Measurements from ENCODE around the gene RET. TPM values are rescaled to one million over a fixed set of nuclear protein-coding genes. Genes with fewer than 3 reads are reported as not detected.

Gene RET
- total RNA-seq, 1 experiment from 2014 or later: not detected

DNA sequence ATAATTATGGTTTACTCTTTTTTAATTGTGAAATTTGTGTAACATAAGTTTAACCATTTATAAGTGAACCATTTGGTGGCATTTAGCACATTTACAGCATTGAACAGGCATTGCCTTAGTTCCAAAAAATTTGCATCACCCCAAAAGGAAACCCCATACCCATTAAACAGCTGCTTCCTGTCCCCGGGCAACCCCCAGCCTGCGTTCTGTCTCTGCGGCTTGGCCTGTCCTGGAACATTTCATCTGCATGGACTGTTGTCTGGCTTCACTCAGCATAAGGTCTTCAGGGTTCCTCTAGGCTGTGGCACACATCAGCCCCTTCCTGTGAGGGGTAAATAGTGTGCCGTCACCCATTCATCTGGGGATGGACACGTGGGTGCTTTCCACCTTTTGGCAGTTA lies 6.9 kb downstream of the RET start:
- H3K4me2 ChIP-seq (ENCODE audit: low read depth, low read length, poor library complexity, severe bottlenecking): no peak overlapping the region
- no peak overlapping the region for H3K4me3 ChIP-seq (ENCODE audit: low read length)
- H3K27me3 ChIP-seq (ENCODE audit: low read length): no peaks in the 10 kb centered on the region
- no peak overlapping the region for H2AFZ ChIP-seq (ENCODE audit: low read length)
- DNase-seq: no peak
- no peaks in the 10 kb centered on the region for H3K9me2 ChIP-seq (replicated peaks; ENCODE audit: insufficient read depth, low read length)
- H3K9ac ChIP-seq (ENCODE audit: low read length): no peak overlapping the region
- H3K36me3 ChIP-seq (ENCODE audit: insufficient read depth, low read length): no peaks in the 10 kb centered on the region
- no peaks in the 10 kb centered on the region for H3K4me1 ChIP-seq (ENCODE audit: low read length)
- H3K79me2 ChIP-seq (ENCODE audit: low read length): no peaks in the 10 kb centered on the region
- no peak overlapping the region for H3K27ac ChIP-seq (ENCODE audit: low read length)
- H3K9me3 ChIP-seq (ENCODE audit: low read length): no peaks in the 10 kb centered on the region
- H4K20me1 ChIP-seq (ENCODE audit: insufficient read depth, low read depth, low read length): no peaks in the 10 kb centered on the region

DNA sequence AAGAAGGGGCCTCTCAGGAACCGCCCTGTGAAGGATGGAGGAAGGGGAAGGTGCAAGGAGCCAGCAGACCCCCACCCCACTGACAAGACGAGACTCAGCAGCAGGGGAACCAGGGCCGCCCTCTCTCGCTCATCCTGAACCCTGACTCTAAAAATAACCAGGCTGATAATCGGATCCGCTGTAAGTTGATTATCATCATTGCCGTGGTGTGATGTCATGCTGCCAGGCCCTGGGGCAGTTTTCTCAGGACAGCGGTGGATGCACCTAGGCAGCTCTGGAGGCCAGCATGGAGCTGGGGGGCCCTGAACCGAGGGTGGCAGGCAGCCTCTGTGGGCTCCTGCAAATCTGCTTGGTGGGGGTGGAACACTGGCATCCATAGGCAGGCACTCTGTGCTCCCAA lies 7.9 kb downstream of the RET start:
- no peaks in the 10 kb centered on the region for H3K79me2 ChIP-seq (ENCODE audit: low read length)
- H3K9ac ChIP-seq (ENCODE audit: low read length): no peak overlapping the region
- H3K4me2 ChIP-seq (ENCODE audit: low read depth, low read length, poor library complexity, severe bottlenecking): no peak overlapping the region
- no peak for DNase-seq
- no peak overlapping the region for H3K4me3 ChIP-seq (ENCODE audit: low read length)
- H4K20me1 ChIP-seq (ENCODE audit: insufficient read depth, low read depth, low read length): no peaks in the 10 kb centered on the region
- H3K27ac ChIP-seq (ENCODE audit: low read length): no peak overlapping the region
- H3K36me3 ChIP-seq (ENCODE audit: insufficient read depth, low read length): no peaks in the 10 kb centered on the region
- H3K9me2 ChIP-seq (replicated peaks; ENCODE audit: insufficient read depth, low read length): no peaks in the 10 kb centered on the region
- no peaks in the 10 kb centered on the region for H3K4me1 ChIP-seq (ENCODE audit: low read length)
- H2AFZ ChIP-seq (ENCODE audit: low read length): no peak overlapping the region
- no peaks in the 10 kb centered on the region for H3K9me3 ChIP-seq (ENCODE audit: low read length)
- H3K27me3 ChIP-seq (ENCODE audit: low read length): no peaks in the 10 kb centered on the region

DNA sequence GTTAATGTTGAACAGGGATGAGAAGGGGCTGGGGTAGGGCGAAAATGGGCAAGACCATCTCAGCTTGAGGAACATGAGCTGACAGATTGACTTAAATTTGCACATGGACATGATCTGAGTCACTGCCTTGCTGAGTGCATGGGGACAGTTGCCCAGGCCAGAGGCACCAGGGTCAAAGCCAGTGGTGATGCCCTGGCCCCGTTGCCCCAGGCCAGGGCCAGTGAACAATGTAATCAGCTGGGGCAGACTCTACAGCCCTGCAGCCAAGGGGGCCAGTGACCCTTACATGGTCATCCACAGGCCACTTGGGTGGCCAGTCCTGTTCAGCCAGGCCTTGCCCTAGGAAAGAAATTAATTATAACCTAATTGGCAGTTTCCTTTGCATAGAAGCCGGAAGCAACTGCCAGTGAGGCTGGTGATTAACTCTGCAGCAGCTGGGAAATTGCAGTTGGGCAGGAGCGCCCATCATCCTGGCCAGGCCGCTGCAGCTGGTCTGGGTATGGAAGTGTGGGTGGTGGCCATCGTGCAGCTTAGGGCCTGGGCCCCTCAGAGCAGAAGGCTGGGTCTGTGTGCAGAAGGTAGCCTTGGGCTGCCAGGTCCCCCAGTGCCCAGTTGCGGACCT lies 9.6 kb downstream of the RET start:
- Histone ChIP-seq H3K9me2 (replicated peaks; ENCODE audit: insufficient read depth, low read length) (no peaks in the 10 kb centered on the region), H3K9me3 (ENCODE audit: low read length) (no peaks in the 10 kb centered on the region), H3K4me2 (ENCODE audit: low read depth, low read length, poor library complexity, severe bottlenecking) (no peak overlapping the region), H3K79me2 (ENCODE audit: low read length) (no peaks in the 10 kb centered on the region), H3K4me3 (ENCODE audit: low read length) (no peak overlapping the region), H3K36me3 (ENCODE audit: insufficient read depth, low read length) (no peaks in the 10 kb centered on the region), H4K20me1 (ENCODE audit: insufficient read depth, low read depth, low read length) (no peaks in the 10 kb centered on the region), H3K27ac (ENCODE audit: low read length) (no peak overlapping the region), H3K9ac (ENCODE audit: low read length) (no peak overlapping the region), H3K27me3 (ENCODE audit: low read length) (no peaks in the 10 kb centered on the region), H3K4me1 (ENCODE audit: low read length) (no peaks in the 10 kb centered on the region), H2AFZ (ENCODE audit: low read length) (no peak overlapping the region)
- DNase-seq: no peak

DNA sequence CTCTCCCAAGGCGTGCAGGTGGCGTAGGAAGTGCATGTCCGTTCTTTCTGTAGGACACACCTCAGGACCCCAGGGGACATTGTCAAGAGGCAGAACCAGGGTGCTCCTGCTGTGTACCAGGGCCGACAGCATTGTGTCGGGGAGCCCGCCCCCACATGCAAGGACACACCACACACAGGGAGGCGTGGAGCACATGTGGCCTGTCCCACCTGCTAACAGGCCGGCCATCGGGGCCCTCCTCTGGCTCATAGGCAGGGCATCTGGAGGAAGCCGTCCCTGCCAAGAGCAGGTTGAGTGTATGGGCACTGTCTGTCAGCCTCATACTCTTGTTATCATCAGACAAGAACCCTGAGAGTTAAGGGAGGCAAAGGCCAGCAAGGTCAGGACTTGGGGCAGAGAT lies 12.7 kb downstream of the RET start:
- Histone ChIP-seq H3K9me2 (replicated peaks; ENCODE audit: insufficient read depth, low read length) (no peaks in the 10 kb centered on the region), H3K36me3 (ENCODE audit: insufficient read depth, low read length) (no peaks in the 10 kb centered on the region), H3K9me3 (ENCODE audit: low read length) (no peaks in the 10 kb centered on the region), H2AFZ (ENCODE audit: low read length) (no peak overlapping the region), H3K27ac (ENCODE audit: low read length) (no peak overlapping the region), H3K4me2 (ENCODE audit: low read depth, low read length, poor library complexity, severe bottlenecking) (no peak overlapping the region), H3K79me2 (ENCODE audit: low read length) (no peaks in the 10 kb centered on the region), H3K4me1 (ENCODE audit: low read length) (no peaks in the 10 kb centered on the region), H4K20me1 (ENCODE audit: insufficient read depth, low read depth, low read length) (no peaks in the 10 kb centered on the region), H3K9ac (ENCODE audit: low read length) (no peak overlapping the region), H3K4me3 (ENCODE audit: low read length) (no peak overlapping the region), H3K27me3 (ENCODE audit: low read length) (no peaks in the 10 kb centered on the region)
- no peak for DNase-seq

DNA sequence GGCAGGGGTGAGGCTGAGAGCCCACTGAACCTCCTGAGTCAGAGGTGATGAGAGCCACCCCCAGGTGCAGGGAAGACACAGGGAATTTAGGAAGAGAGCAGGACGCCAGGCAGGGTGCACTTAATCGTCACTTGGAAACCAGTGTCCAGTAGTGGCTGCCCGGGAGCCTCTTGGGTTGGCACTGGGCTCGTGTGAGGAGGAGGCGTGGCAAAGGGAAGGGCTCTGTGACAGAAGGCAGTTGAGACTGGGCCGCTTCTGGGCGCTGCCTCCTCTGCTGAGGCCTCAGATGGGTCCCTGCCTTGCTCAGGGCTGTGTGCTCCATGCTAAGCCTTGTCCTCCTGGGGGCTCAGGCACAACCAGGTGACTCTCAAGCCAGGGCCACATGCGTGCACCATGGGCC lies 13.3 kb downstream of the RET start:
- Histone ChIP-seq H2AFZ (ENCODE audit: low read length) (no peak overlapping the region), H3K4me1 (ENCODE audit: low read length) (no peaks in the 10 kb centered on the region), H4K20me1 (ENCODE audit: insufficient read depth, low read depth, low read length) (no peaks in the 10 kb centered on the region), H3K27me3 (ENCODE audit: low read length) (no peaks in the 10 kb centered on the region), H3K27ac (ENCODE audit: low read length) (no peak overlapping the region), H3K36me3 (ENCODE audit: insufficient read depth, low read length) (no peaks in the 10 kb centered on the region), H3K4me3 (ENCODE audit: low read length) (no peak overlapping the region), H3K9ac (ENCODE audit: low read length) (no peak overlapping the region), H3K9me2 (replicated peaks; ENCODE audit: insufficient read depth, low read length) (no peaks in the 10 kb centered on the region), H3K9me3 (ENCODE audit: low read length) (no peaks in the 10 kb centered on the region), H3K79me2 (ENCODE audit: low read length) (no peaks in the 10 kb centered on the region), H3K4me2 (ENCODE audit: low read depth, low read length, poor library complexity, severe bottlenecking) (no peak overlapping the region)
- DNase-seq: no peak

DNA sequence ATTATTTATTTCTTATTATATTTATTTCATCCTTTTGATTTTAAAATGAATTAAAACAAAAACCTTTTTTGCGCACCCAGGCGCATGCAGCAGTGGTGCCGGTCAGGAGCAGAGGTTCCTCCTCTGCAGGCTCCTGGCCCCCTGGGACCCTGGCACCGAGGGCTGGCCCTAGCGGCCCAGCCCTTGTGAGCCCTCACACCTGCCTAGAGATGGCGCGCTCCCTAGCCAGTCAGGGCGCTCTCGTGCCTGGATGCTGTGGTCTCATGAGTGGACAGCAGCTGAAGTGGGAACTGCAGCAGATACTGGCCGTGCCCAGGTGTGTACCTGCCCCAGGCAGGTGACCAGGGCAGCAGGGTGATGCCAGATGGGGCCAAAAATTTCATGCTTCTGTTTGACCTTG lies 13.8 kb downstream of the RET start:
- Histone ChIP-seq H3K9me3 (ENCODE audit: low read length) (no peaks in the 10 kb centered on the region), H3K79me2 (ENCODE audit: low read length) (no peaks in the 10 kb centered on the region), H3K27ac (ENCODE audit: low read length) (no peak overlapping the region), H3K9me2 (replicated peaks; ENCODE audit: insufficient read depth, low read length) (no peaks in the 10 kb centered on the region), H3K4me1 (ENCODE audit: low read length) (no peaks in the 10 kb centered on the region), H4K20me1 (ENCODE audit: insufficient read depth, low read depth, low read length) (no peaks in the 10 kb centered on the region), H3K27me3 (ENCODE audit: low read length) (no peaks in the 10 kb centered on the region), H3K4me3 (ENCODE audit: low read length) (no peak overlapping the region), H3K4me2 (ENCODE audit: low read depth, low read length, poor library complexity, severe bottlenecking) (no peak overlapping the region), H3K36me3 (ENCODE audit: insufficient read depth, low read length) (no peaks in the 10 kb centered on the region), H2AFZ (ENCODE audit: low read length) (no peak overlapping the region), H3K9ac (ENCODE audit: low read length) (no peak overlapping the region)
- DNase-seq: no peak

DNA sequence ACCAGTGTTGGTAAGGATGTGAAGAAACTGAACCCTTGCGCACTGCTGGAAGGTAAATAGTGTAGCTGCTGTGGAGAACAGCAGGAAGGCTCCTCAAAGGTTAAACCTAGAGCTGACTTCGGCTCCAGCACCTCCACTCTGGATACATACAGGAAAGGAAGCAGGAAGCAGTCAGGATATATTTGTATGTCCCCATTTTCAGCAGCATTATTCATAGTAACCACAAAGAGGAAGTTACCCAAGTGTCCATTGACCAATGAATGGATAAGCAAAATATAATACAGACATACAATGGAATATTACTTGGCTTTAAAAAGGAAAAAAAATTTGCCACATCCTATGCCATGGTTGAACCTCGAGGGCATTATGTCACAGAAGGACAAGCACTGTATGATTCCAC lies 15.0 kb downstream of the RET start:
- Histone ChIP-seq H4K20me1 (ENCODE audit: insufficient read depth, low read depth, low read length) (no peaks in the 10 kb centered on the region), H3K79me2 (ENCODE audit: low read length) (no peaks in the 10 kb centered on the region), H3K9me3 (ENCODE audit: low read length) (no peaks in the 10 kb centered on the region), H3K27me3 (ENCODE audit: low read length) (no peaks in the 10 kb centered on the region), H3K27ac (ENCODE audit: low read length) (no peak overlapping the region), H3K9me2 (replicated peaks; ENCODE audit: insufficient read depth, low read length) (no peaks in the 10 kb centered on the region), H3K4me2 (ENCODE audit: low read depth, low read length, poor library complexity, severe bottlenecking) (no peak overlapping the region), H3K9ac (ENCODE audit: low read length) (no peak overlapping the region), H2AFZ (ENCODE audit: low read length) (no peak overlapping the region), H3K4me1 (ENCODE audit: low read length) (peaks cover 9% of the 10 kb centered on the region), H3K4me3 (ENCODE audit: low read length) (no peak overlapping the region), H3K36me3 (ENCODE audit: insufficient read depth, low read length) (no peaks in the 10 kb centered on the region)
- no peak for DNase-seq

DNA sequence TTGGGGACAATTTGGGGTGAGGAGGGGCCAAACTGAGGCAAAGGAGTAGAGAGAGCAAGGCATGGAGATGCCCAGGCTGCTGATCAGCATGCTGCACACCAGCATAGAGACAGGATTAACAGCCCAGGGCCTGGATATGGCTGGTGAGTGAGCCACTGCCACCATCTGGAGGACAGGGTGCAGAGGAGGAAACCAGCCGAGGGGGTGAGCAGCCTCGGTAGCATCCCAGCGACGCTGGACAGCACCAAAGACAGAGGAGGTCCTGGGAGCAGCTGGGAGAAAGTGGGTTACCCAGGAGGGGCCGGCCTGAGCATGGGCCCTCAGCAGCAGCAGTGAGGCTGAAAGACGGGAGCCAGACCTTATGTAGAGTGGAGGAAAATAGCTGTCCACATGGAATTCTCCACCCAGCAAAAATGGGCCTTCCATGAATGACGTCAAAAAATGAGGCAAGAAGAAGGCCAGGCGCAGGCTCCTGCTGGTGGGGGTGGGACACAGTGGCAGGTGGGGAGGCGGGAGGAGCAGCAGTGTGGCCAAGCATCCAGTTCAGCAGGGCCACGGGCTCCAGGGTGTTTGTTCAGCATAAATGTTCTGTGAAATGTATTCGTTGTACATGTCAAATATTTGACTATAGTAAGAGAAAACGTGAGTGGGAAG lies 16.7 kb downstream of the RET start:
- H2AFZ ChIP-seq (ENCODE audit: low read length): no peak overlapping the region
- H3K27me3 ChIP-seq (ENCODE audit: low read length): no peaks in the 10 kb centered on the region
- H3K4me3 ChIP-seq (ENCODE audit: low read length): no peak overlapping the region
- no peaks in the 10 kb centered on the region for H3K79me2 ChIP-seq (ENCODE audit: low read length)
- H3K9ac ChIP-seq (ENCODE audit: low read length): no peak overlapping the region
- H3K27ac ChIP-seq (ENCODE audit: low read length): no peak overlapping the region
- H3K9me3 ChIP-seq (ENCODE audit: low read length): no peaks in the 10 kb centered on the region
- no peaks in the 10 kb centered on the region for H3K36me3 ChIP-seq (ENCODE audit: insufficient read depth, low read length)
- no peak for DNase-seq
- no peak overlapping the region for H3K4me2 ChIP-seq (ENCODE audit: low read depth, low read length, poor library complexity, severe bottlenecking)
- peaks cover 9% of the 10 kb centered on the region for H3K4me1 ChIP-seq (ENCODE audit: low read length)
- H3K9me2 ChIP-seq (replicated peaks; ENCODE audit: insufficient read depth, low read length): no peaks in the 10 kb centered on the region
- no peaks in the 10 kb centered on the region for H4K20me1 ChIP-seq (ENCODE audit: insufficient read depth, low read depth, low read length)

Data from Karpas-422 (cell line).